GM21447 (cell line): ENCODE measurements around the gene PDCD2L.
"Not testable (repeated sequence)": the region's sequence is repeated elsewhere in the genome, so short reads cannot be mapped to it uniquely, and the experiment has no call there.

Experiments
- ATAC-seq: cut with Tn5 transposase; IDR thresholded peaks from one replicate; pipeline ENCODE4 v1.9.1; 2021; ENCODE audit not compliant: unreplicated experiment

Gene PDCD2L

DNA sequence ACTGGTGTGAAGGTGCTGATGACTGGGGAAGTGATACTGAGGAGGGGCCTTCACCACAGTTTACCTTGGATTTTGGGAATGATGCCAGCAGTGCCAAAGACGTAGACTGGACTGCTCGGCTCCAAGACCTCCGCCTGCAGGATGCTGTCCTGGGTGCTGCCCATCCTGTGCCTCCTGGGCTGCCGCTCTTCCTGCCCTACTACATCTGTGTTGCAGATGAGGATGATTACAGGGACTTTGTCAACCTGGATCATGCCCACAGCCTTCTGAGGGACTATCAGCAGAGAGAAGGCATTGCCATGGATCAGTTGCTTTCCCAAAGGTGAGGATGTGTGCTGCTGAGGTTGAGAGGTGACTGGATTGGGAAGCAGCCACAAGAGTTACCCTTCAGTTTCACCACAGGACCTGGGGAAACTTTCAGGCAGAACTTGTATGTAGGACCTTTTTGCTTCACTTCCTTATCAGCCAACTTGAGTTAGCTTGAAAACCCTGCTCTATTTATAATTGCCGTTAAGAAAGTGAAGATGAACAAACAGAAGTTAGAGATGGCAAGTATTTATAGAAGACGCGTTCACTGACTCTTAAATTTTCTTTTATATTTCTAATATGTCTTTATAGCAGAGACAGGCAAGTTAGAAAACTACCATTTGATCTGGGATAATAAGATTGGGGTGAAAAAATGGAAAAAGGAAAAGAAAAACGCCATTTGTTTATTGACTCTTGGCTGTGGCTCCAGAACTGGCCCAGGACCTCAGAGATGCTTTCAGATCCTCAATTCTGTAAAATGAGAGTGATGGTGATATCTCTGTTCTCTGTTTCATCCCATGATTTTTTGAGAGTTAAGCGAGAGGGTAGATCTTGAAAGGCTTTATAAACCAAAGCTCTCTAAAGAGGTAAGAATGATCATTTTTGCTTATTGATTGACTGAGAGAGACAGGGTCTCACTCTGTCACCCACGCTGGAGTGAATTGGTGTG, 5.3 kb downstream of the PDCD2L start:
- ATAC-seq = no peak

DNA sequence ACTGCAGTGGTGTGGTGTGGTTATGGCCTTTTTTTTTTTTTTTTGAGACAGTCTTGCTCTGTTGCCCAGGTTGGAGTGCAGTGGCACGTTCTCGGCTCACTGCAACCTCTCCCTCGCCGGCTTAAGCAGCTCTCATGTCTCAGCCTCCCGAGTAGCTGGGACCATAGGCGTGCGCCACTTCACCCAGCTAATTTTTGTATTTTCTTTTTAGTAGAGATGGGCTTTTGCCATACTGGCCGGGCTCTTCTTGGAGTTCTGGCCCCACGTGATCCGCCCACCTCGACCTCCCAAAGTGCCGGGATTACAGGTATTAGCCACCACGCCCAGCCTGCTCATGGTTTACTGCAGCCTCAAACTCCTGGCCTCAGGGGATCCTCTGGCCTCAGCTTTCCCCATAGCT, 7.0 kb downstream of the PDCD2L start:
- no peak for ATAC-seq

DNA sequence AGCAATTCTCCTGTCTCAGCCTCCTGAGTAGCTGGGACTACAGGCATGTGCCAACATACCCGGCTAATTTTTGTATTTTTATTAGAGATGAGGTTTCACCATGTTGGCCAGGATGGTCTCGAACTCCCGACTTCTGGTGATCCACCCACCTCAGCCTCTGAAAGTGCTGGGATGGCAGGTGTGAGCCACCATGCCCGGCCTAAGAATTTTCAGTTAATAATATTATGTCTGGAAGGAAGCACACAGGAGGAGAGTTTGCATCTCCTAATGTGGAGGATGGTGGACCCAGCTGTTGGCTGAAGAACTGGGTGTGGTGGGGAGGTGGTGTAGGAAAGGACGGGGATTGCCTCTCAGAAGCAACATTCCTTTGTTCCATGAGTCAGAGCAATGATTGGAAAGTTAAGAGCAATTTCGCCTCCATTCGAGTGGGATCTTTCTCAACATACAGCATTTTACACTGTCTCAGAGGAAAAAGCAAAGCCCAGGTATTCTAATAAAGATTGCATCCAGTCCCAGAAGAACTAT, 11.9 kb downstream of the PDCD2L start:
- no peak for ATAC-seq

DNA sequence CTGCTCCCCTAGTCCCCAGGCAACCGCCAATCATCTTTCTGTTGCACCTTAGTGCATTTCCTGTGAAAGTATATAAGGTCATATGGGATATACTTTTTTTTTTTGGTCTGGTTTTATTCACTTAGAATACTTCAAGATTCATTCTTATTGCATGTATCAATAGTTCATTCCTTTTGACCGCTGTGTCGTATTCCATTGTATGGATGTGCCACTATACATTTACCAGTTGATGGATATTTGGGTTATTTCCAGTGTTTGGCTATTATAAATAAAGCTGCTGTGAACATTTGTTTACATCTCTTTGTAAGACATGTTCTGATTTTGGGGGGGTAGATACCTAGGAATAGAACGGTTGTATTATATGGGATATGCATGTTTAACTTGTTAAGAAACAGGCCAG, 14.1 kb downstream of the PDCD2L start:
- ATAC-seq = no peak

DNA sequence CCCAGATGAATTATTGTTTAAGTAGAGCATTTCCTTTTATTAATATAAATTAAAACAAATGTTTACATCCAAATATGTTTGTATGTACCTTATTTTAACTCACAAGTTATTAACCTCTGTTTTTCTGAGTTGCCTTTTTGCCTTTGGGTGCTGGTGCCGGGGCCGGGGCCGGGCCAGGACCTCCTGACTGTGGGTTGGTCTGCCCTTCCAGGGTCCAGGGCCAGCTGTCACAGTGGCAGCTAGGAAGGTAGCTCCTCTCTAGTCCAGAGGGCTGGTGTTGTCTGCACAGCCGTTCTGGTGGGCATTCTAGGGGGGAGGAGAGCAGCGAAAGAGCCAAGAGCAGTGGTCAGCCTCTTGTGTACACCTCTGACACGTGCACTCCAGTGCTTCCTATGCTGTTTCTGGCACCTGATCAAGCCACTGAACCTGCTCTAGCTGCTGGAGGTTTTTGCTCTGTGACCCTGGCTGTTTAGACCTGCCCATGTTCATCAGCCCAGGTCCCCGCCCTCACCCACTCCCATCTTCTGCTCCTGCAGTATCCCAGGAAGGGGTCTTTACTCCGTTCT, 22.0 kb downstream of the PDCD2L start:
- no peak for ATAC-seq

DNA sequence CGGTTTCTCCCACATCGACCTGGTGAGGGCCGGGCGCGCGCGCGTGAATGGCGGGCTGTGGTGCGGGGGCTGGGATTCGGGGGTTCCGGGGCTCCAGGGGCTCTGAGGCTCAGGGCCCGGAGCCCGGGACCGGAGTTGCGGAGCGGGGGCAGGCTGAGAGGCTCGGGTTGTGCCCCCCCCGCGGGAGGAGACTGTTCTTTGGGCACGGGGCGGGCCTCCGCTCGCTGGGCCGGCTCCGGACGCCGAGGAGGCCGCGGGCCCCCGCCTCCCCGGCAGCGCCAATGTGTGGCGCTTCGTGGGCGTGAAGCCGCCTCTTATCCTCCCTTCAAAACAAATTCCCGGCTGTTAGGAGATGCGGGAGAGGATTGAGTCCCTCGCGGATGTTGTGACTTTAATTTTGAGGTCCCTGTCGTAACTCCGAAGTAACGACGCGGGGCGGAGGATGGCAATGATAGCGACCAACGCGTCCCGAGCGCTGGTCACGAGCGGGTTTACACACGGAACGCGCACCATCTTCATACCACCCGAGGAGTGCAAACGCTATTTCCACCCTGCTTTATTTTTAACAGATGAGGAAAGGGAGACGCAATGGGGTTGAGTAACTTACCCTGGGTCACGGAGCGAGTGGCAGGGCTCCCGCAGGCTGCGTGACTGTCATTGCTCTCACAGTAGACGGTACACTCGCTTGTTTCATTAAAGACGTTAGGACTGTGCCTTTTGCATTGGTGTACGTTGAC, 24.5 kb downstream of the PDCD2L start:
- ATAC-seq = peak; percentile 47

DNA sequence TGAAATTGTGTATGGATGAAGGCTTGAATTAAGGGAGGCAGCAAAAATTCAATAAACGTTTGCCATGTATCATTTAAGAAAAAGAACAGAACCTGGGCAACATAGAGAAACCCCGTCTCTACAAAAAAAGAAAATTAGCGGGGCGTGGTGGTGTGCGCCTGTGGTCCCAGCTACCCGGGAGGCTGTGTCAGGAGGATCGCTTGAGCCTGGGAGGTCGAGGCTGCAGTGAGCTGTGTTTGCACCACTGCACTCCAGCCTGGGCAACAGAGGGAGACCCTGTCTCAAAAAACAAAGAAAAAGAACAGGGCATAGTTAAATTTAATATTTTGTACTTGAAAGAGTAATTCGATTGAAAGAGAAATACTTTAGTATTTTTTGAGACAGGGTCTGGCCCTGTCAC, 25.4 kb downstream of the PDCD2L start:
- no peak for ATAC-seq

DNA sequence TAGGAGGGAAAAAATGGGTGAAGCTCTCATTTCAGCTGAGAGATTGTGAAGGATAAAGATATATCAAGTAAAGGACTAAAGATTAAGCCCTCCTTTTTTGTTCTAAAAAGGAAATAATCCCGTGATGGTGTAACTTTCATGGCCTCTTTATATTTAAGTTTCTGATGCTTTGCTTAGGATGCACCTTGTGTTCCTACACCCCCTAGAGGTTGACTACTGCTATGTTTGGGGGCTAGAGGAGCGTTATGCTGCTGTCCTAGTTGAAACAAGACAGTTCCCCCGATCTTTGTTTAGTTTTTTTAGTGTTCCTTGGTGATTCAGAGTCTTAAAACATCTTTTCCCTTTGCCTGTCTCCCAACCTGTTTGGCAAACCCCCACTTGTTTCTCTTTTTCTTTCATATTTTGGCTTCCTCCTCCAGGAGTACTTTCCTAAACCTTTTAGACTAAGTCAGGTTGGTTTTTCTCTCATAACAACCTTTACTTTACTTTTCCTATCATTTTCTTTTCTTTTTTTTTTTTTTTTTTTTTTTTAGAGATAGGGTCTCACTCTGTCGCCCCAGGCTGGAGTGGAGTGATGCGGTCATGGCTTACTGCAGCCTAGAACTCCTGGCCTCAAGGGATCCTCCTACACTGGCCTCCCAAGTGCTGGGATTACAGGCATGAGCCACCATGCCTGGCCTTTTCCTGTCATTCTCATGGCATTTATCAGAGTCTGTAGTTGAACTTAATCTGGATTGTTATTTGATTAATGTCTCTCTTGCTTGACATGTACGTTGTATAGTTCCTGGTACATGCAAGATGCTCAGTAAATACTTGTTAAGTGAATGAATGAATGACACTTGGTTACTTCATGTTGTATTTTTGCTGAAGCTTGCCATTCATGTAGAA, 26.8 kb downstream of the PDCD2L start:
- no peak for ATAC-seq

DNA sequence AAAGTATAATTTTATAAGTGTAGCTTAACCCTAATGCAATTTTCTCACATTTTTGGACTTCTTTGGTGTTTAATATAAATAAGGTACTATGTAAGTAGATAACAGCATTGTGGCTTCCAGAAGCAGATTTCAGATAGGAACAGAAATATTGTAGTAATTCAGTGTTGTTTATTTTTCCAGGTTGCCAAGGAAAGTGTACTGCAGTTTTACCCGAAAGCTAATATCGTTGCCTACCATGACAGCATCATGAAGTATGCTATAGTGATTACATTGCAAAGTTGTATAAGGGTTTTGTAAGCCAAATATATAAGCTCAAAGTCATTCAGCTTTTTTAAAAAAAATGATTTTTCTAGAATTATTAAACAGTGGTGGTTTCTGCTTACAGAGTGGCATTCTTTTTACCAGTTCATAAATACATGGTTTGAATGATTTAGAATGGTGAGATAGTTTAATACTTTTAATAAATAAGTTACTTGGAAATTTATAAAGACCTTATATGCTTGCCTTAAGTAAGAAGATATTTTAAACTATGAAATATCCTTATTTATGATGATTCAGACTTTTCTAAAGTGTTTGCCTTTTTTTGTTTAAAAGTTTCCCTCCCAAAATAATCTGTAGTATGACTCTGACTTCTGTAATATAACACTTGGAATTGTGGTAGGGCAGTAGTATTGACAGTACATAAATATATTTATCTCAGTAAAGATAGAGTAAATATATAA, 27.6 kb downstream of the PDCD2L start:
- ATAC-seq = no peak

DNA sequence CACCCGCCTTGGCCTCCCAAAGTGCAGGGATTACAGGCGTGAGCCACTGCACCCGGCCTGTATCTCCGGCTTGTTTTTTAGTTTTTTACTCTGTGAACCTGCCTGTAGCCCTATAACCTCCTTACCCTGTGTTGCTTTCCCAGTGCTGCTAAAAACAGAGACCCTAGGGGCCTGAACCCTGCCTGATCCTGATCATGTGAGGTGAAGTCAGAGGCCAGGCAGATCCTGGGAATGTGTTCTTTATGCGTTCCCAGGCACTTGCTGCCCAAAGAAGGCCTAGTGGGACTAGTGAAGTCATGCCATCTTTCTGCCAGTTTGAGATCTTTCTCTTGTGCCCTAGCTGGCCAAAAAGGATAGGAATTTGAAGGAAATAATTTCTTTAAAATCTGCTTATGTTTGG, 28.6 kb downstream of the PDCD2L start:
- ATAC-seq = no peak

DNA sequence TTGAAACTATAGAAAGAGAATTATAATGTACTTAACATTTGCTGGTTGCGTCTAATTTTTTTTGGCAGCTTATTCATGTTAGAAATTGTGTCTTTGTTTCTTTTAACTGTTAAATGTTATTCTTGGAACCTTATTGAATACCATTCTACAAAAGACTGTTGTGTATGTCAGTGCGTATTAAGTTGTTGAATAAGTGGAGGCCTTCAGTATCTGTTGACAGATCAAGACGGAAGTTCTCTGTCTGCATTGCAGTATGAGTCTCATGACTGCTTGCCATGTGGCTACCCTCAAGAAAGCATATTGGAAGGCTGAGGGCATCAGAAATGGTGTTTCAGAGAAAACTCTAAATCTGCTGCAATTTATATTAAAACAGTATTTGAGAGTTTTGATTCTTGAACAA, 32.5 kb downstream of the PDCD2L start:
- ATAC-seq = no peak

DNA sequence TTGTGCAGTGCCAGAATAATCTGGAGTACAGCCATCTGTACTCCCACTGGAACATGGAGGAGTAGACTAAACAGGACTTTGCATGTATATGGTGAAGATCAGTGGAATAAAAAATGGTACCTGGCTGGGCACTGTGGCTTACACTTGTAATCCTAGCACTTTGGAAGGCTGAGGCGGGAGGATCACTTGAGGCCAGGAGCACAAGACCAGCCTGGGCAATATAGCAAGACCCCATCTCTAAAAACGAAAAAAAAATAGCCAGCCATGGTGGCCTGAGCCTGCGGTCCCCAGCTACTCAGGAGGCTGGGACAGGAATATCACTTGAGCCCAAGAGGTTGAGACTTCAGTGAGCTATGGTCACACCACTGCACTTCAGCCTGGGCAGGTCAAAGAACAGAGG, 44.0 kb downstream of the PDCD2L start:
- ATAC-seq = no peak

DNA sequence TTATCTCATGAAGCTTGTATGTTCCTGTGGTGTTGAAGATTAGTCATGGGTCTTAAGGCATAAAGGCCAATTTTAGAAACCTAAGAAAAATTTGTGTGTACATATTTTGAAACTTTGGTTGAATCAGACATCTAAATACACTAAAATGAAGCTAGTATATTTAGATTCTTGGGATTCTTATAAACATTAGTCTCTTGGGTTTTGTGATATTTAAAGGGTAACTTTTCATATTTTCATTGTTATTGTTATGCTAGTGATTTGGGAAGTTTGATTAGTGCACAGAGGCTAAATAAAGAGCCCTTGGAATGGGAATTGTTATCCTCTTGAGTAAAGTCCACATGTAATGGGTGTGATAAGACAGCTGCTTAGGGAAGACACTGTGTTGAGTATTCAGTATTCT, 48.5 kb downstream of the PDCD2L start:
- no peak for ATAC-seq

DNA sequence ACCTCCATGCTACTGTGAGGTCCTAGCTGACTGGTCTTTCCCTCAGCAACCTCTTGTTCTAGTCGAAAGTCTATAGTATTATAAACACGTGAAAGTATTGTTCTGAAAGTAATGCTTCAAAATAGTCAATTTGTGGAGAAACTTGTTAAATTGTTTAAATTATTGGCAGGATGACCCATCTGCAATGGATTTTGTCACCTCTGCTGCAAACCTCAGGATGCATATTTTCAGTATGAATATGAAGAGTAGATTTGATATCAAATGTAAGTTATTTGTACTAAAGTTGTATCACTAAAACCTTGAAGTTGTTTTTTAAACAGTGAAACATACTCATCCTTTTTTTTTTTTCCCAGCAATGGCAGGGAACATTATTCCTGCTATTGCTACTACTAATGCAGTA, 49.9 kb downstream of the PDCD2L start:
- ATAC-seq = no peak

DNA sequence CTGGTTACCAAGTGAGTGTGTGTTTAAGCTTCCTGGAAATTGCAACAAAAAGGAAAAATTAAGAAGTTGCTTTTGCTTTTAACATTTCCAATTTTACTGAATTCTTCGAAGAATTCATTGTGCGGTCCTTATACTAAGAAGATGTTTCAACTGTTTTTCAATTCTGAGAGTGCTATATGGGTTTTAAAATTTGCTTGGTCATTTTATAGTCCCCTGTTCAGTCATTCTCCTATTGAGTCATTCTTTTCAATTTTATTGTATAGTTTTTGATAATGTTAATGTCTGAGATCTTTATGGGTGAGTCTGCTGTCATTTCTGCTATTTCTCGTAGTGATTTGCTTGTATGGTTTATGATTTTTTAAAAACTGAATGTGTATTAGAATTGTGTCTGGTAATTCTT, 50.5 kb downstream of the PDCD2L start:
- ATAC-seq = no peak

DNA sequence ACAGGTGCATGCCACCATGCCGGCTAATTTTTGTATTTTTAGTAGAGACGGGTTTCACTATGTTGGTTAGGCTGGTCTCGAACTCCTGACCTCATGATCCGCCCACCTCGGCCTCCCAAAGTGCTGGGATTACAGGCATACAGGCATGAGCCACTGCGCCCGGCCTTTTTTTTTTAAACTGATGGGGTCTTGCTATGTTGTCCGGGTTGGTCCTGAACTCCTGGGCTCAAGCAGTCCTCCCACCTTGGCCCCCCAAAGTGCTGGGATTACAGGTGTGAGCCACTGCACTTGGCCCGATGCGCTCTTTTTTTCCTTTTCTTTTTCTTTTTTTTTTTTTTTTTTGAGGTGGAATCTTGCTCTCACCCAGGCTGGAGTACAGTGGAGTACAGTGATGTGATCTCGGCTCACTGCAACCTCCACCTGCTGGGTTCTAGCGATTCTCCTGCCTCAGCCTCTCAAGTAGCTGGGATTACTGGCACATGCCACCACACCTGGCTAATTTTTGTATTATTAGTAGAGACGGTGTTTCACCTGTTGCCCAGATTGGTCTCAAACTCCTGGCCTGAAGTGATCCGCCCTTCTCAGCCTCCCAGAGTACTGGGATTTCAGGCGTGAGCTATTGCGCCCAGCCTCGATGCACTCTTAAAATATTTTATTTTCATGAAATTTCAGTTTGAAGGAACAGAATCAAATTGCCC, 51.7 kb downstream of the PDCD2L start:
- not testable (repeated sequence) for ATAC-seq

DNA sequence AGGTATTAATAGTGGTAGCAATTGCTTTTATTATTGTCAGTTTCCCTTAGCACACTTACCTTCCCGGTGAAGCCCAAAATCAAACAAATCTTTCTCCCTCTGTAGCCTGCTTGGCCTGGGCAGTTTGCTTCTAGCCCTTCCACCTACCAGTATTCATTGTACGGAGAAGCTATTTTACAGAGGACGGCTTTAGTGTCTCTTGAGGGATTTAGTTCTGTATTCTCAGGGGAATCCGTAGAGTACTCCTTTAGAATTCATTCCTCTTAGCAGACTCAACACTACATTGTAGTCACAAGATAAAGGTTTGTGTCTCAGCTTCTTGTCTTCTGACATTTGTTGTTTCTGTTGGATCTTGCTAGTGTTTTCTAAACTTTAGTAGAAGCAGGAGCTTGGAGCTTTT, 53.2 kb downstream of the PDCD2L start:
- no peak for ATAC-seq

DNA sequence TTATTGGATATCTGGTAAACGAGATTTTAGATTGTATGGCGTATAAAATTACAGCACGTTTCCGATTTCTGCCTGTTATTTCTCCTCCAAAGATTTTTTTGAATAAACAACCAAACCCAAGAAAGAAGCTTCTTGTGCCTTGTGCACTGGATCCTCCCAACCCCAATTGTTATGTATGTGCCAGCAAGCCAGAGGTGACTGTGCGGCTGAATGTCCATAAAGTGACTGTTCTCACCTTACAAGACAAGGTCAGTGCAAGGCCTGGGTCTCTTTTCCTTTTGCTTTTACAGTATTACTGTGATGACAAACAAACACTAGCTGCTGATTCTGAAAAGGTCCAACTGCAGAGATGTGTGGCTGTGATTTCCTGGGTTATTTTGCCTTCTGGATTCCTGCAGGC, 54.5 kb downstream of the PDCD2L start:
- ATAC-seq = no peak

DNA sequence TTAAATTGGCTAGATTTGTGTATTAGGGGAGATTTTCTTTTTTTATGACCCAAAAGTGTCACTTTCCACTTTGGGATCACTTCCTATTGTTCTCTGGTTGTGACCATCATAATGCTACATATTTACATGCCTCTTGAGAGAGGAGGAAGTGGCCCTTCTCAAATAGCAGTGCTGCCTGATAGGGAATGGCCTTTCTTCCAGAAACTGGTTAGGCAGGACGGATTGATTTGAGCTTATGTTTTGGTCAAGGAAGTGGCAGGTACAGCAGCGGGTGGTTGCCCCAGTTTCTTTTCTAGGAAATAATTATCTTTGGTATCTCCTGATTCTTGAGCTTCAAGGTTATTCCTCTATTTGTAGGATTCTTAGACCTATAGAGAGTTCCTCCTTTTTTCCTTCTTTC, 55.4 kb downstream of the PDCD2L start:
- ATAC-seq = no peak
